Caco-2 (cell line): ENCODE measurements around the gene PXMP4. TPM values are rescaled to one million over a fixed set of nuclear protein-coding genes. Genes with fewer than 3 reads are reported as not detected.
"Not testable (repeated sequence)": the region's sequence is repeated elsewhere in the genome, so short reads cannot be mapped to it uniquely, and the experiment has no call there.

ENCODE experiments used
- BruUV-seq: library from RNA; stranded (reverse); fragments of 400-500 nt; replicated peaks from 2 replicates; lab custom pipeline; 2021; lab: Mats Ljungman, UMichigan
- CTCF ChIA-PET: fragments of 300-600 bp; sonication (Branson Sonifier 250); formaldehyde crosslinking; loops from one replicate; lab custom pipeline; 2022; ENCODE audit warnings: antibody characterized with exemption; lab: Charles Lee
- POLR2A ChIA-PET: fragments of 300-600 bp; sonication (Branson Sonifier 250); formaldehyde crosslinking; loops from one replicate; lab custom pipeline; 2022; ENCODE audit warnings: antibody characterized with exemption; lab: Charles Lee
- DNase-seq, 2 experiments: peaks; one replicate each; pipeline versions ENCODE4 v3.0.0 to v3.0.0-alpha.2; 2020 to 2022
- H3K27me3 ChIP-seq: replicated peaks from 2 replicates; pipeline ENCODE4 v1.6.0; 2011; ENCODE audit warnings: low read length; ENCODE audit not compliant: control insufficient read depth, insufficient read depth
- H3K36me3 ChIP-seq: 2 replicates; pipeline ENCODE4 v1.5.1; 2011; ENCODE audit warnings: low read length; ENCODE audit not compliant: control insufficient read depth, insufficient read depth
- H3K4me1 ChIP-seq: fragments of 250-450 bp; sonication (Bioruptor Pico); 2 replicates; pipeline ENCODE4 v1.5.1; 2020; ENCODE audit warnings: mild to moderate bottlenecking
- H3K4me3 ChIP-seq: 2 replicates; pipeline ENCODE4 v1.5.1; 2011; ENCODE audit warnings: low read depth, mild to moderate bottlenecking, control low read depth, low read length
- H3K9me3 ChIP-seq: fragments of 250-450 bp; sonication (Bioruptor Pico); 2 replicates; pipeline ENCODE4 v1.5.1; 2020; ENCODE audit warnings: mild to moderate bottlenecking, moderate library complexity
- H3K27ac Mint-ChIP-seq: one replicate; pipeline ENCODE4 v1.8.0; 2022; ENCODE audit warnings: mixed read lengths; ENCODE audit not compliant: unreplicated experiment
- H3K27me3 Mint-ChIP-seq: one replicate; pipeline ENCODE4 v1.8.0; 2022; ENCODE audit warnings: mixed read lengths; ENCODE audit not compliant: insufficient read depth, unreplicated experiment
- H3K36me3 Mint-ChIP-seq: one replicate; pipeline ENCODE4 v1.8.0; 2022; ENCODE audit warnings: mild to moderate bottlenecking, mixed read lengths; ENCODE audit not compliant: insufficient read depth, unreplicated experiment
- H3K4me1 Mint-ChIP-seq: one replicate; pipeline ENCODE4 v1.8.0; 2022; ENCODE audit warnings: low read depth, mixed read lengths; ENCODE audit not compliant: unreplicated experiment
- H3K4me3 Mint-ChIP-seq: one replicate; pipeline ENCODE4 v1.8.0; 2022; ENCODE audit warnings: mild to moderate bottlenecking, moderate library complexity, mixed read lengths; ENCODE audit not compliant: unreplicated experiment
- H3K9me3 Mint-ChIP-seq: one replicate; pipeline ENCODE4 v1.8.0; 2022; ENCODE audit warnings: mixed read lengths; ENCODE audit not compliant: unreplicated experiment
- CTCF ChIP-seq, 2 experiments: fragments of 200-600 bp in 1 of 2; IDR thresholded peaks; 1 replicate in 1 of 2; 2 replicates in 1 of 2; pipeline versions ENCODE4 v1.5.1 to v1.8.0; 2011 to 2022; ENCODE audit warnings: antibody characterized with exemption in 1 of 2, control low read depth in 1 of 2, inconsistent platforms in 1 of 2, low read depth in 1 of 2, low read length in 1 of 2, mild to moderate bottlenecking in 1 of 2, moderate library complexity in 1 of 2; ENCODE audit not compliant: insufficient read depth in 1 of 2, severe bottlenecking in 1 of 2, unreplicated experiment in 1 of 2
- intact Hi-C: fragments of 100-400 bp; cut with micrococcal nuclease; formaldehyde crosslinking; loops from one replicate; pipeline ENCODE4 v1.10.0; 2022; ENCODE audit not compliant: unreplicated experiment
- total RNA-seq: library from RNA; stranded (reverse); gene quantifications from 2 replicates; pipeline ENCODE4 v1.2.3, GENCODE V29; 2022

Gene PXMP4
- total RNA-seq, 1 experiment from 2014 or later = 39.5 TPM

DNA sequence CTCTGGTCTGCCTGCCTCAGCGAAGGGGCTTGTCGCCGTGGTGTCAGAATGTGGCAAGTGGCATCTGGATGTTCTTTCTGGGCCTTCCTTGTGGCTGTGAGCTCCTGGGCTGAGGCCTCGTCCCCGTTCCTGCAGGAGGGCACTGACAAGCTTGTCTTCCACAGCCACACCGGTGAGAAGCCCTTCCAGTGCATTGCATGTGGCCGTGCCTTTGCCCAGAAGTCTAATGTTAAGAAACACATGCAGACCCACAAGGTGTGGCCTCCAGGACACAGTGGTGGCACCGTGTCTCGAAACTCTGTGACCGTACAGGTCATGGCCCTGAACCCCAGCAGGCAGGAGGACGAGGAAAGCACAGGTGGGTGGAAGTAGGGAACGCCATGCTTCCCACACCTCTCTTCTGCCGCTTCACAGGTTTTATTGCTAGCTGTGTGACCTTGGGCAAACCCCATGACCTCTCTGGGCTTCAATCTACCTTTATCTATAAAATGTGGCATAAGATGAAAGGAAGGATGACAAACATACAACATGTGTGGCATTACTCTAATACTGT is 41.7 kb upstream of the PXMP4 start:
- no peak for DNase-seq
- no peaks in the 10 kb centered on the region for H3K36me3 Mint-ChIP-seq
- no peaks in the 10 kb centered on the region for H3K27me3 Mint-ChIP-seq
- no peak overlapping the region for H3K4me3 Mint-ChIP-seq
- no peak for TF ChIP-seq CTCF (IDR thresholded peaks at IDR 0.05; ENCODE audit: insufficient read depth in 1 of 2, low read depth in 1 of 2, low read length in 1 of 2, severe bottlenecking in 1 of 2, unreplicated experiment in 1 of 2)
- no peak overlapping the region for H3K4me3 ChIP-seq
- ChIA-PET POLR2A (no interaction called here), CTCF (interaction anchor here (1.8 kb wide), 1 partner anchor 30 kb away, joined by 4 read pairs; the partner anchor contains the start of gene ZNF341)
- H3K9me3 Mint-ChIP-seq = peaks cover 9% of the 10 kb centered on the region
- H3K27me3 ChIP-seq = no peaks in the 10 kb centered on the region
- H3K4me1 ChIP-seq = no peaks in the 10 kb centered on the region
- H3K4me1 Mint-ChIP-seq = no peaks in the 10 kb centered on the region
- H3K36me3 ChIP-seq = no peaks in the 10 kb centered on the region
- no TSS peak for BruUV-seq
- 0 out of 2 replicates have a peak, but pooled peaks cover 3% of the 10 kb centered on the region for H3K9me3 ChIP-seq
- no peak overlapping the region for H3K27ac Mint-ChIP-seq
- intact Hi-C loops = no loop called here

DNA sequence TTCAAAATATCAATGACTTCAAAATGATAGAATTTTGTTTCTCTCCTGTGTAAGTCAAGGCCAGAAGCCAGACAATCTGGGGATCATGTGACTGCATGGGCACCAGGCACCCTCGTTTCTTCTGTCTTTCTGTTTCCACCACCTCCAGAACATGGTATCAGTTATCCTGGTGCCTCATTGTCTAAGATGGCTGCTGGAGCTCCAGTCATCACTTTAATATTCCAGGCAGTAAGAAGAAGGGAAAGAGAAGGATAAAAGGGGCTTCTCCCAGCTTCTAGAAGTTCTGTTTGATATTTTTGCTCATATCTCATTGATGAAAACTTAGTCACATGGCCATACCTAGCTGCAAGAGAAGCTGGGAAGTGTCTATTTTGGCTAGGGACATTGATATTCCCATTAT is 37.3 kb upstream of the PXMP4 start:
- Mint-ChIP-seq H3K27me3 (no peaks in the 10 kb centered on the region), H3K4me1 (no peaks in the 10 kb centered on the region), H3K4me3 (no peak overlapping the region), H3K36me3 (peaks cover 5% of the 10 kb centered on the region), H3K9me3 (peaks cover 9% of the 10 kb centered on the region), H3K27ac (no peak overlapping the region)
- ChIA-PET POLR2A (no interaction called here), CTCF (interaction anchor here (0.6 kb wide), 1 partner anchor 909 kb away, joined by 3 read pairs; no protein-coding TSS in a partner anchor)
- no peak for DNase-seq
- Histone ChIP-seq H3K36me3 (no peaks in the 10 kb centered on the region), H3K9me3 (no peaks in the 10 kb centered on the region), H3K27me3 (no peaks in the 10 kb centered on the region), H3K4me3 (no peak overlapping the region), H3K4me1 (no peaks in the 10 kb centered on the region)
- intact Hi-C loops = no loop called here
- TF ChIP-seq CTCF (IDR thresholded peaks at IDR 0.05; ENCODE audit: insufficient read depth in 1 of 2, low read depth in 1 of 2, low read length in 1 of 2, severe bottlenecking in 1 of 2, unreplicated experiment in 1 of 2) = no peak
- BruUV-seq = no TSS peak

- Histone ChIP-seq H3K9me3 (no peaks in the 10 kb centered on the region), H3K4me1 (no peaks in the 10 kb centered on the region), H3K4me3 (no peak overlapping the region), H3K27me3 (no peaks in the 10 kb centered on the region), H3K36me3 (no peaks in the 10 kb centered on the region)
- Mint-ChIP-seq H3K27me3 (no peaks in the 10 kb centered on the region), H3K4me1 (no peaks in the 10 kb centered on the region), H3K4me3 (no peak overlapping the region), H3K9me3 (peaks cover 9% of the 10 kb centered on the region), H3K36me3 (peaks cover 5% of the 10 kb centered on the region), H3K27ac (no peak overlapping the region)
- TF ChIP-seq CTCF (IDR thresholded peaks at IDR 0.05; ENCODE audit: insufficient read depth in 1 of 2, low read depth in 1 of 2, low read length in 1 of 2, severe bottlenecking in 1 of 2, unreplicated experiment in 1 of 2) = no peak
- POLR2A ChIA-PET = interaction anchor here (0.5 to 0.6 kb wide), 2 partner anchors 24 to 1069 kb away, joined by 3 to 6 read pairs; no protein-coding TSS in a partner anchor
- CTCF ChIA-PET = interaction anchor here (0.6 kb wide), 1 partner anchor 909 kb away, joined by 3 read pairs; no protein-coding TSS in a partner anchor
- no TSS peak for BruUV-seq
- DNase-seq = no peak
- intact Hi-C loops = no loop called here
Measured at GRCh38 chr20:33757046-33757445, 36.9 kb upstream of the PXMP4 start.

DNA sequence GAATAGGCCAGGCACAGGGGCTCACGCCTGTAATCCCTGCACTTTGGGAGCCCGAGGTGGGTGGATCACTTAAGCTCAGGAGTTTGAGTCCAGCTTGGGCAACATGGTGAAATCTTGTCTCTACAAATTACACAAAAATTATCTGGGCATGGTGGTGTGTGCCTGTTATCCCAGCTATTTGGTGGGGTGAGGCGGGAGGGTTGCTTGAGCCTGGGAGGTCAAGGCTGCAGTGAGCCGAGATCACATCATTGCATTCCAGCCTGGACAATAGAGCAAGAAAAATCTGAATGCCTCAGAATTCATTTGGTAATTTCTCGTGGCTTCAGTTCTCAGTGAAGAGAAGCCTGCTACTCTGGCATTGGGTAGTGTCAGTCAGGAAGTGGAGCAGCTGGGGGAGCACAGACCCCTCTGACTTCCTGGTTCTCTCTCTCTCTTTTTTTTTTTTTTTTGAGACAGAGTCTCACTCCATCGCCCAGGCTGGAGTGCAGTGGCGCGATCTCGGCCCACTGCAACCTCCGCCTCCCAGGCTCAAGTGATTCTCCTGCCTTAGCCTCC is 35.9 kb upstream of the PXMP4 start:
- POLR2A ChIA-PET, intact Hi-C loops: not testable (repeated sequence)

More for the DNA sequence above, 35.9 kb upstream of the PXMP4 start:
- not testable (repeated sequence) for H3K36me3 Mint-ChIP-seq, H3K4me1 Mint-ChIP-seq, BruUV-seq, H3K9me3 Mint-ChIP-seq, H3K27me3 Mint-ChIP-seq, DNase-seq, H3K4me3 Mint-ChIP-seq, H3K27me3 ChIP-seq, H3K4me3 ChIP-seq, H3K36me3 ChIP-seq, H3K9me3 ChIP-seq, H3K4me1 ChIP-seq, H3K27ac Mint-ChIP-seq
- CTCF ChIA-PET = interaction anchor here (0.6 to 1.2 kb wide), 2 partner anchors 59 to 313 kb away, joined by 3 to 5 read pairs; no protein-coding TSS in a partner anchor
